Activated CD8-positive, alpha-beta T cell treated with anti-CD3 and anti-CD28 coated beads for 36 hours (primary cell): ENCODE data around the gene SERF1B. TPM values are rescaled to one million over a fixed set of nuclear protein-coding genes. Genes with fewer than 3 reads are reported as not detected.
"Not testable (repeated sequence)": the region's sequence is repeated elsewhere in the genome, so short reads cannot be mapped to it uniquely, and the experiment has no call there.

ENCODE experiments used
- ATAC-seq: fragments of 200-7000 bp; cut with Tn5 transposase; one replicate; pipeline ENCODE4 v1.10.0; 2021; ENCODE audit warnings: mild to moderate bottlenecking, moderate library complexity
- CTCF ChIA-PET: fragments of 350-600 bp; sonication (Branson Sonifier 250); formaldehyde crosslinking; loops from one replicate; lab custom pipeline; 2021; ENCODE audit warnings: antibody characterized with exemption; lab: Charles Lee
- POLR2A ChIA-PET: fragments of 350-600 bp; sonication (Branson Sonifier 250); formaldehyde crosslinking; loops from one replicate; lab custom pipeline; 2021; ENCODE audit warnings: antibody characterized with exemption; lab: Charles Lee
- DNase-seq: peaks from one replicate; pipeline ENCODE4 v3.0.0-alpha.2; 2020
- H3K27ac Mint-ChIP-seq: one replicate; pipeline ENCODE4 v1.8.0; 2021; ENCODE audit warnings: mild to moderate bottlenecking, mixed read lengths
- H3K27me3 Mint-ChIP-seq: one replicate; pipeline ENCODE4 v1.8.0; 2021; ENCODE audit warnings: mixed read lengths
- H3K36me3 Mint-ChIP-seq: one replicate; pipeline ENCODE4 v1.8.0; 2021; ENCODE audit warnings: low read depth, mixed read lengths
- H3K4me1 Mint-ChIP-seq: one replicate; pipeline ENCODE4 v1.8.0; 2021; ENCODE audit warnings: low read depth, mixed read lengths
- H3K4me3 Mint-ChIP-seq: one replicate; pipeline ENCODE4 v1.8.0; 2021; ENCODE audit warnings: mild to moderate bottlenecking, moderate library complexity, mixed read lengths
- H3K9me3 Mint-ChIP-seq: one replicate; pipeline ENCODE4 v1.8.0; 2021; ENCODE audit warnings: mixed read lengths
- intact Hi-C: fragments of 100-400 bp; cut with micrococcal nuclease; formaldehyde crosslinking; loops from one replicate; pipeline ENCODE4 v1.10.0; 2022
- total RNA-seq, 2 experiments: library from RNA; stranded (reverse); gene quantifications; one replicate each; pipeline ENCODE4 v1.2.3, GENCODE V29; 2021

Gene SERF1B
- total RNA-seq, result 10 to 100 TPM in 1 of 2 experiments, 1 to 10 TPM in 1; 7.7 to 11.9 TPM

- H3K27ac Mint-ChIP-seq, H3K4me3 Mint-ChIP-seq, intact Hi-C loops, DNase-seq, POLR2A ChIA-PET, H3K36me3 Mint-ChIP-seq, H3K27me3 Mint-ChIP-seq, H3K9me3 Mint-ChIP-seq, CTCF ChIA-PET, H3K4me1 Mint-ChIP-seq: not testable (repeated sequence)
- peak; percentile 92 for ATAC-seq
Measured at GRCh38 chr5:70025106-70025844, at the start of gene SERF1B. TSS of gene SERF1B (plus strand) at chr5:70025251. CDS start at chr5:70025452, 201 bp downstream.

DNA sequence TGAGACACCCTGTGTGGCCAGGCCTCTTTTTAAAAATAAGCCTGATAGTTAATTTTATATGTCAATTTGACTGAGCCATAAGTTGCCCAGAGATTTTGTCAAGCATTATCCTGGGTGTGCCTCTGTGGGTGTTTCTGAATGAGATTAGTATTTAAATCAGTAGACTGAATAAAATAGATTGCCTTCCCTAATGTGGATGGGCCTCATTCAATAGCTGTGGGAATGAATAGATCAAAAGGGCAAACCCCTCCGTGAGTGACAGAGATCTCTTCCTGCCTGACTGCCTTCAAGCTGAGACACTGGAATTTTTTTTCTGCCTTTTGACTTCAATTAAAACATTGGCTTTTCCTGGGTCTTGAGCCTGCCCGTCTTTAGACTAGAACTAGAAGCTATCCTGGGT, 33.3 kb upstream of the SERF1B start:
- POLR2A ChIA-PET, intact Hi-C loops, DNase-seq: not testable (repeated sequence)

GRCh38 chr5:69995535-69995934, 29.5 kb upstream of the SERF1B start:
- ATAC-seq, H3K9me3 Mint-ChIP-seq: not testable (repeated sequence)

More for the DNA sequence above, 33.3 kb upstream of the SERF1B start:
- H3K4me1 Mint-ChIP-seq, H3K4me3 Mint-ChIP-seq, H3K27me3 Mint-ChIP-seq, CTCF ChIA-PET, H3K27ac Mint-ChIP-seq, H3K36me3 Mint-ChIP-seq, ATAC-seq, H3K9me3 Mint-ChIP-seq: not testable (repeated sequence)

GRCh38 chr5:70020660-70021059, 4.4 kb upstream of the SERF1B start:
- H3K9me3 Mint-ChIP-seq, DNase-seq, H3K27me3 Mint-ChIP-seq, intact Hi-C loops, H3K36me3 Mint-ChIP-seq, CTCF ChIA-PET, H3K4me1 Mint-ChIP-seq, H3K27ac Mint-ChIP-seq, ATAC-seq, POLR2A ChIA-PET, H3K4me3 Mint-ChIP-seq: not testable (repeated sequence)

More at GRCh38 chr5:69995535-69995934, 29.5 kb upstream of the SERF1B start:
- CTCF ChIA-PET, H3K4me1 Mint-ChIP-seq, H3K27me3 Mint-ChIP-seq, H3K36me3 Mint-ChIP-seq, H3K27ac Mint-ChIP-seq, H3K4me3 Mint-ChIP-seq, intact Hi-C loops, DNase-seq, POLR2A ChIA-PET: not testable (repeated sequence)

DNA sequence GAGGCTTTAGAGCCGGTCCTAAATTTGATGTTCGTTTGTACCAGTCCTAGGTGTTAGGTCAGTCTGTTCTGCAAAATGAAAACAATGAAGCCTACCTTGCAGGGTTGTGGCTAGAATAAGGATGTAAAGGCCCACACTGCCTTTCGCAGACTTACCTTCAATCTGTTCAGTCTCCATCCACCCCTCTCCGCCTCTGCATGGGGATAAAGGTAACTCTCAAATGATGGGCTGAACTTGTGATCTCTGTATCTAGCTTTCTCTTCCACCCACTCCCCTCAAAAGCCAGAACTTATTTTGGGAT, 744 bp downstream of the SERF1B start:
- H3K27me3 Mint-ChIP-seq, DNase-seq, H3K27ac Mint-ChIP-seq, H3K9me3 Mint-ChIP-seq, H3K4me3 Mint-ChIP-seq, H3K36me3 Mint-ChIP-seq, POLR2A ChIA-PET, CTCF ChIA-PET, intact Hi-C loops, H3K4me1 Mint-ChIP-seq: not testable (repeated sequence)
- peak; percentile 40 for ATAC-seq

- intact Hi-C loops, result not testable (repeated sequence)
Measured at GRCh38 chr5:70031204-70031603, 6.2 kb downstream of the SERF1B start.

DNA sequence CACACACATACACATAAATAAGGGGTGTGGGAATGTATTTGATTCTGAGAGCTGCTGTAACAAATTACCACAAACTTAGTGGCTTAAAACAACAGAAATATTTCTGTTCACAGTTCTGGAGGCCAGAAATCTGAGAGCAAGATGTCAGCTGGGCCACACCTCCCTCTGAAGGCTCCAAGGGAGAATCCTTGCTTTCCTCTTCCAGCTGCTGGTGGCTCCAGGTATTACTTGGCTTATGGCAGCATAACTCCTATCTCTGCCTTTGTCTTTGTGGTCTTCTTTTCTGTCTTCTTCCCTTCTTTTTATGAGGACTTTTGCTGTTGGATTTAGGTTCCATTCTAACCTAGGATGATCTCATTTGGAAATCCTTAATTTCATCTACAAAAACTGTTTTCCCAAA, 16.4 kb downstream of the SERF1B start:
- H3K27ac Mint-ChIP-seq, POLR2A ChIA-PET, intact Hi-C loops, H3K27me3 Mint-ChIP-seq, CTCF ChIA-PET, H3K4me1 Mint-ChIP-seq, H3K4me3 Mint-ChIP-seq, DNase-seq, ATAC-seq, H3K9me3 Mint-ChIP-seq, H3K36me3 Mint-ChIP-seq: not testable (repeated sequence)

More at GRCh38 chr5:70031204-70031603, 6.2 kb downstream of the SERF1B start:
- ATAC-seq, H3K9me3 Mint-ChIP-seq, H3K36me3 Mint-ChIP-seq, H3K27me3 Mint-ChIP-seq, DNase-seq, H3K27ac Mint-ChIP-seq, POLR2A ChIA-PET, CTCF ChIA-PET, H3K4me3 Mint-ChIP-seq, H3K4me1 Mint-ChIP-seq: not testable (repeated sequence)

- H3K27me3 Mint-ChIP-seq, H3K9me3 Mint-ChIP-seq, H3K36me3 Mint-ChIP-seq, intact Hi-C loops, CTCF ChIA-PET, H3K4me1 Mint-ChIP-seq, POLR2A ChIA-PET, H3K27ac Mint-ChIP-seq, H3K4me3 Mint-ChIP-seq, DNase-seq: not testable (repeated sequence)
- peak; percentile 59 for ATAC-seq
Measured at GRCh38 chr5:70049790-70050142, 24.7 kb downstream of the SERF1B start.

DNA sequence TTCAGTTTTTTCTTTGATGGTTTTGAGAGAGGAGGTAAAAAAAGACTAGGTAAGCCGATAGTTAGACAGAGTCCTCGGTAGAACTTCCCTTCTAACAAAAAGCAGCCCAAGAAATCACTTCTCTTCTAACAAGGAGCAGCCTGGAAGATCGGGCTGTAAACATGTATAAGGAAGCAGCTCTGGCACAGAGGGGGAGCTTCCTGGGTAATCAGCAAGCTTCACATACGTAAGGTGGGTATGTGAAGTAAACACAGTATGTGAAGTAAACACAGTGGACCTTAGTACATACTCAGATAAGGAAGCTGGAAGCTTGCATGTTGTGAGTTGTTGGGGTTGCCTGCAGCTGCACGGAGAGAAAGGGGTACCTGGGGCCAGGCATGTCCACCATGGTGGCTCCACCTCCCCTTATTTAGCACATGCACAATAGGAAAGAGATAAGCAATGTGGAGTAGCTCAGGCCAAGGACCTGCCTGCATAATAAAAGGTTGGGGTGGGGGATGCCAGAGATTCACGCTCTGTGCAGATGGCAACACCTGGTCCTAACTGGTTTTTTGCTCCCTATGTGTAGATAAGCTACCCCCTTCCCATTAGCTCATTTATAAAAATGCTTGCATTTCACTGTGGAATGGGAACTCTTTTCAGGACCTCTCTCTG, 31.4 kb downstream of the SERF1B start:
- ATAC-seq, H3K27ac Mint-ChIP-seq, H3K9me3 Mint-ChIP-seq, H3K27me3 Mint-ChIP-seq, H3K4me1 Mint-ChIP-seq, CTCF ChIA-PET, H3K4me3 Mint-ChIP-seq, DNase-seq, intact Hi-C loops, H3K36me3 Mint-ChIP-seq, POLR2A ChIA-PET: not testable (repeated sequence)

- peak; percentile 34 for ATAC-seq
- intact Hi-C loops, result not testable (repeated sequence)
Measured at GRCh38 chr5:70057140-70057539, 32.1 kb downstream of the SERF1B start.

DNA sequence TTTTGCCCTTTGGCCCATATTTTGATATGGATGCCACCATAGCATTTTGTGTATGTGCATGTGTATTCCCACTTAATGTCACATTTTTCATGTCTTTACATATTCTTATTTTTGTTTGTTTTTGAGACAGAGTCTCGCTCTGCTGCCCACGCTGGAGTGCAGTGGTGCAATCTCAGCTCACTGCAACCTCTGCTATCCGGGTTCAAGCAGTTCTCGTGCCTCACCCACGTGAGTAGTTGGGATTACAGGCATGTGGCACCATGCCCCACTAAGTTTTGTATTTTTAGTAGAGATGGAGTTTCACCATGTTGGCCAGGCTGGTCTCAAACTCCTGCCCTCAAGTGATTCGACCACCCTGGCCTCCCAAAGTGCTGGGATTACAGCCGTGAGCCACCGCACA, 52.6 kb downstream of the SERF1B start:
- ATAC-seq, H3K36me3 Mint-ChIP-seq, intact Hi-C loops, H3K4me1 Mint-ChIP-seq, POLR2A ChIA-PET, CTCF ChIA-PET, H3K27ac Mint-ChIP-seq, H3K27me3 Mint-ChIP-seq, H3K4me3 Mint-ChIP-seq, DNase-seq, H3K9me3 Mint-ChIP-seq: not testable (repeated sequence)

More at GRCh38 chr5:70057140-70057539, 32.1 kb downstream of the SERF1B start:
- H3K27ac Mint-ChIP-seq, POLR2A ChIA-PET, H3K27me3 Mint-ChIP-seq, H3K9me3 Mint-ChIP-seq, CTCF ChIA-PET, DNase-seq, H3K4me1 Mint-ChIP-seq, H3K36me3 Mint-ChIP-seq, H3K4me3 Mint-ChIP-seq: not testable (repeated sequence)

- DNase-seq, H3K4me3 Mint-ChIP-seq, H3K9me3 Mint-ChIP-seq, ATAC-seq, CTCF ChIA-PET, intact Hi-C loops, H3K27ac Mint-ChIP-seq, H3K36me3 Mint-ChIP-seq, H3K27me3 Mint-ChIP-seq, H3K4me1 Mint-ChIP-seq, POLR2A ChIA-PET: not testable (repeated sequence)
Measured at GRCh38 chr5:70088907-70089464, 63.9 kb downstream of the SERF1B start.
